Epidermal melanocyte (primary cell): ENCODE data around the gene IBSP.

ENCODE experiments used
- DNase-seq: peaks from one replicate; pipeline ENCODE4 v3.0.0; 2011; ENCODE audit warnings: low spot score; ENCODE audit not compliant: insufficient read length

Gene IBSP

GRCh38 chr4:87838205-87838604 is 38.9 kb downstream of the IBSP start:
- DNase-seq = no peak

- no peak for DNase-seq
These were observed 39.7 kb downstream of the IBSP start for GRCh38 chr4:87838890-87839591.

GRCh38 chr4:87839592-87839946 is 40.2 kb downstream of the IBSP start:
- DNase-seq = no peak

GRCh38 chr4:87840149-87840548 is 40.8 kb downstream of the IBSP start:
- no peak for DNase-seq

GRCh38 chr4:87843936-87844335 is 44.6 kb downstream of the IBSP start:
- DNase-seq = no peak

- DNase-seq = no peak
These were observed 45.1 kb downstream of the IBSP start for GRCh38 chr4:87844452-87844851.

- no peak for DNase-seq
These were observed 46.9 kb downstream of the IBSP start for GRCh38 chr4:87846226-87846625.

- DNase-seq = peak; percentile 54
These were observed 49.4 kb downstream of the IBSP start for GRCh38 chr4:87848622-87849351.

- DNase-seq = no peak
These were observed 50.3 kb downstream of the IBSP start for GRCh38 chr4:87849612-87850011.

GRCh38 chr4:87851332-87851731 is 52.0 kb downstream of the IBSP start:
- DNase-seq = no peak

- no peak for DNase-seq
These were observed 52.6 kb downstream of the IBSP start for GRCh38 chr4:87851953-87852352.

GRCh38 chr4:87853108-87853507 is 53.8 kb downstream of the IBSP start:
- peak; percentile 24 for DNase-seq

- no peak for DNase-seq
These were observed 54.5 kb downstream of the IBSP start for GRCh38 chr4:87853891-87854290.

- DNase-seq = no peak
These were observed 56.2 kb downstream of the IBSP start for GRCh38 chr4:87855559-87855958.

GRCh38 chr4:87856816-87857215 is 57.5 kb downstream of the IBSP start:
- no peak for DNase-seq

GRCh38 chr4:87857789-87858188 is 58.4 kb downstream of the IBSP start:
- no peak for DNase-seq
